HCT116 (cell line): ENCODE data around the gene DNM2. TPM values are rescaled to one million over a fixed set of nuclear protein-coding genes. Genes with fewer than 3 reads are reported as not detected.

ENCODE experiments used
- ATAC-seq: fragments of 200-7000 bp; cut with Tn5 transposase; 2 replicates; pipeline ENCODE4 v1.9.1; 2020; ENCODE audit warnings: mild to moderate bottlenecking, moderate library complexity
- BruUV-seq: library from RNA; stranded (reverse); fragments of 400-500 nt; replicated peaks from 2 replicates; lab custom pipeline; 2021; lab: Mats Ljungman, UMichigan
- CTCF ChIA-PET: fragments of 300-600 bp; sonication (Branson Sonifier 250); formaldehyde crosslinking; loops from one replicate; lab custom pipeline; 2021; ENCODE audit warnings: antibody characterized with exemption; lab: Charles Lee
- POLR2A ChIA-PET: fragments of 300-600, 350-600 bp; sonication (Branson Sonifier 250); formaldehyde crosslinking; loops from one replicate; lab custom pipeline; 2021; ENCODE audit warnings: antibody characterized with exemption; lab: Charles Lee
- RAD21 ChIA-PET, 2 experiments: fragments of 300-600 bp; sonication (Branson Sonifier 250); formaldehyde crosslinking; loops; one replicate each; lab custom pipeline; 2023; ENCODE audit warnings: low total read pairs in 2 of 2; ENCODE audit not compliant: uncharacterized antibody in 2 of 2, unreplicated experiment in 2 of 2, low non-redundant PET in 1 of 2; lab: Charles Lee
- DNase-seq: peaks from one replicate; pipeline ENCODE4 v3.0.0-alpha.2; 2010; ENCODE audit warnings: low read depth, low spot score
- H2AFZ ChIP-seq: fragments of 200-600 bp; shearing (Covaris generic), sonication (generic); 2 replicates; pipeline ENCODE4 v1.6.1; 2017; ENCODE audit warnings: low read depth, mixed run types, mixed read lengths, antibody characterized with exemption, low read length; ENCODE audit not compliant: poor library complexity, severe bottlenecking
- H3K27ac ChIP-seq: 2 replicates; pipeline ENCODE4 v1.5.1; 2012; ENCODE audit warnings: low read depth, low read length
- H3K27me3 ChIP-seq: fragments of 200-600 bp; sonication (generic); 2 replicates; pipeline ENCODE4 v1.6.1; 2016; ENCODE audit warnings: mixed run types, low read length, mixed read lengths; ENCODE audit not compliant: insufficient read depth
- H3K36me3 ChIP-seq, 2 experiments: fragments of 200-500 bp in 1 of 2; fragments of 200-600 bp in 1 of 2; sonication (Bioruptor generic) in 1 of 2; sonication (generic) in 1 of 2; 2 replicates each; pipeline versions ENCODE4 v1.5.1 to v1.6.1; 2014 to 2016; ENCODE audit warnings: low read length in 2 of 2, inconsistent platforms in 1 of 2, mixed read lengths in 1 of 2, mixed run types in 1 of 2; ENCODE audit not compliant: insufficient read depth in 2 of 2, control insufficient read depth in 1 of 2
- H3K4me1 ChIP-seq, 2 experiments: fragments of 200-600 bp in 1 of 2; sonication (generic) in 1 of 2; 2 replicates each; pipeline versions ENCODE4 v1.5.1 to v1.6.1; 2012 to 2017; ENCODE audit warnings: low read length in 2 of 2, inconsistent platforms in 1 of 2, mild to moderate bottlenecking in 1 of 2, mixed read lengths in 1 of 2, mixed run types in 1 of 2, moderate library complexity in 1 of 2; ENCODE audit not compliant: insufficient read depth in 2 of 2, control insufficient read depth in 1 of 2
- H3K4me2 ChIP-seq: fragments of 200-600 bp; sonication (generic); 2 replicates; pipeline ENCODE4 v1.6.1; 2017; ENCODE audit warnings: mixed run types, low read length, mixed read lengths
- H3K4me3 ChIP-seq, 2 experiments: fragments of 200-600 bp in 1 of 2; sonication (generic) in 1 of 2; replicated peaks in 1 of 2; 2 replicates each; pipeline ENCODE4 v1.5.1; 2011 to 2016; ENCODE audit warnings: low read length in 2 of 2, control low read depth in 1 of 2, low read depth in 1 of 2, mild to moderate bottlenecking in 1 of 2, mixed read lengths in 1 of 2, mixed run types in 1 of 2
- H3K79me2 ChIP-seq: fragments of 200-600 bp; sonication (generic); 2 replicates; pipeline ENCODE4 v1.6.1; 2017; ENCODE audit warnings: mild to moderate bottlenecking, mixed run types, low read length, moderate library complexity, mixed read lengths; ENCODE audit not compliant: insufficient read depth
- H3K9ac ChIP-seq: fragments of 200-600 bp; sonication (generic); 2 replicates; pipeline ENCODE4 v1.6.1; 2016; ENCODE audit warnings: low read length, mixed read lengths
- H3K9me2 ChIP-seq: fragments of 200-600 bp; sonication (generic), shearing (Covaris generic); 2 replicates; pipeline ENCODE4 v1.6.1; 2017; ENCODE audit warnings: mixed run types, mild to moderate bottlenecking, moderate library complexity; ENCODE audit not compliant: insufficient read depth
- H3K9me3 ChIP-seq, 2 experiments: fragments of 200-500 bp in 1 of 2; fragments of 200-600 bp in 1 of 2; sonication (Bioruptor generic) in 1 of 2; sonication (generic) in 1 of 2; 2 replicates each; pipeline ENCODE4 v1.6.1; 2014 to 2017; ENCODE audit warnings: low read length in 2 of 2, mixed read lengths in 2 of 2, inconsistent platforms in 1 of 2, low read depth in 1 of 2, mild to moderate bottlenecking in 1 of 2, mixed run types in 1 of 2, moderate library complexity in 1 of 2; ENCODE audit not compliant: control insufficient read depth in 1 of 2, insufficient read depth in 1 of 2
- H4K20me1 ChIP-seq: fragments of 200-600 bp; sonication (generic), shearing (Covaris generic); 2 replicates; pipeline ENCODE4 v1.6.1; 2017; ENCODE audit warnings: mixed run types, mild to moderate bottlenecking, moderate library complexity; ENCODE audit not compliant: insufficient read depth
- CBX3 ChIP-seq: IDR thresholded peaks from 2 replicates; pipeline ENCODE4 v1.6.1; 2012; ENCODE audit warnings: low read depth
- EGR1 ChIP-seq: IDR thresholded peaks from 2 replicates; pipeline ENCODE4 v1.6.1; 2012; ENCODE audit warnings: low read depth
- ELF1 ChIP-seq: IDR thresholded peaks from 2 replicates; pipeline ENCODE4 v1.6.1; 2012; ENCODE audit warnings: low read depth, borderline replicate concordance
- EZH2 ChIP-seq: fragments of 200-600 bp; sonication (generic); IDR thresholded peaks from 2 replicates; pipeline ENCODE4 v1.6.1; 2017; ENCODE audit warnings: antibody characterized with exemption, mixed run types
- FOSL1 ChIP-seq: IDR thresholded peaks from 2 replicates; pipeline ENCODE4 v1.6.1; 2012; ENCODE audit warnings: low read depth
- JUND ChIP-seq: IDR thresholded peaks from 2 replicates; pipeline ENCODE4 v1.6.1; 2012
- MAX ChIP-seq: IDR thresholded peaks from 2 replicates; pipeline ENCODE4 v1.6.1; 2012
- POLR2A ChIP-seq: IDR thresholded peaks from 2 replicates; pipeline ENCODE4 v1.7.0; 2011; ENCODE audit warnings: borderline replicate concordance; ENCODE audit not compliant: insufficient read depth, insufficient read length; ENCODE audit errors: extremely low read depth
- POLR2AphosphoS5 ChIP-seq: IDR thresholded peaks from 2 replicates; pipeline ENCODE4 v1.6.1; 2011; ENCODE audit warnings: mild to moderate bottlenecking, low read depth, low read length, moderate library complexity
- RAD21 ChIP-seq: IDR thresholded peaks from 2 replicates; pipeline ENCODE4 v1.6.1; 2012; ENCODE audit warnings: low read depth, mild to moderate bottlenecking
- SIN3A ChIP-seq: IDR thresholded peaks from 2 replicates; pipeline ENCODE4 v1.6.1; 2012; ENCODE audit warnings: low read depth
- SP1 ChIP-seq: IDR thresholded peaks from 2 replicates; pipeline ENCODE4 v1.6.1; 2012; ENCODE audit warnings: low read depth
- SRF ChIP-seq: IDR thresholded peaks from 2 replicates; pipeline ENCODE4 v1.6.1; 2012; ENCODE audit warnings: low read depth
- TCF7L2 ChIP-seq: IDR thresholded peaks from 2 replicates; pipeline ENCODE4 v1.7.0; 2011; ENCODE audit warnings: borderline replicate concordance, inconsistent platforms; ENCODE audit not compliant: insufficient read depth, insufficient read length; ENCODE audit errors: extremely low read depth
- YY1 ChIP-seq: IDR thresholded peaks from 2 replicates; pipeline ENCODE4 v1.6.1; 2011; ENCODE audit warnings: low read length, low read depth, moderate library complexity, mild to moderate bottlenecking; ENCODE audit not compliant: insufficient replicate concordance; ENCODE audit errors: extremely low read depth
- ZFX ChIP-seq: fragments of 450-650 bp; IDR thresholded peaks from 2 replicates; pipeline ENCODE4 v1.6.1; 2017
- ZNF274 ChIP-seq: fragments of 200-500 bp; sonication (Bioruptor generic); IDR thresholded peaks from 2 replicates; pipeline ENCODE4 v1.6.1; 2014; ENCODE audit warnings: mild to moderate bottlenecking, low read depth, low read length, inconsistent platforms
- intact Hi-C: fragments of 100-400 bp; cut with micrococcal nuclease; formaldehyde crosslinking; loops from 2 replicates; pipeline ENCODE4 v1.10.0; 2022
- total RNA-seq: library from RNA; stranded (reverse); gene quantifications from one replicate; pipeline ENCODE4 v1.2.1, GENCODE V29; 2021; ENCODE audit not compliant: unreplicated experiment
- TF ChIP-seq, protein P1 (sequence below), 3 experiments: fragments of 200-600 bp in 1 of 3; sonication (generic) in 1 of 3; IDR thresholded peaks in 2 of 3; conservative IDR thresholded peaks in 1 of 3; 2 replicates each; pipeline ENCODE4 v1.5.1; 2012 to 2017; ENCODE audit warnings: low read depth in 2 of 3, low read length in 2 of 3, antibody characterized with exemption in 1 of 3, borderline replicate concordance in 1 of 3, control low read depth in 1 of 3, mild to moderate bottlenecking in 1 of 3, mixed read lengths in 1 of 3, mixed run types in 1 of 3, moderate library complexity in 1 of 3; ENCODE audit not compliant: insufficient read depth in 1 of 3
- TF ChIP-seq, protein P2 (sequence below): IDR thresholded peaks from 2 replicates; pipeline ENCODE4 v1.6.1; 2011; ENCODE audit warnings: mild to moderate bottlenecking, low read length, moderate library complexity; ENCODE audit not compliant: insufficient replicate concordance; ENCODE audit errors: extremely low read depth
- TF ChIP-seq, protein P3 (sequence below): IDR thresholded peaks from 2 replicates; pipeline ENCODE4 v1.6.1; 2012

Gene DNM2
- total RNA-seq, 1 experiment from 2014 or later: 183 TPM

GRCh38 chr19:10862561-10863106 is 144.8 kb downstream of the DNM2 start (continued):
- TF ChIP-seq, protein P1, sequence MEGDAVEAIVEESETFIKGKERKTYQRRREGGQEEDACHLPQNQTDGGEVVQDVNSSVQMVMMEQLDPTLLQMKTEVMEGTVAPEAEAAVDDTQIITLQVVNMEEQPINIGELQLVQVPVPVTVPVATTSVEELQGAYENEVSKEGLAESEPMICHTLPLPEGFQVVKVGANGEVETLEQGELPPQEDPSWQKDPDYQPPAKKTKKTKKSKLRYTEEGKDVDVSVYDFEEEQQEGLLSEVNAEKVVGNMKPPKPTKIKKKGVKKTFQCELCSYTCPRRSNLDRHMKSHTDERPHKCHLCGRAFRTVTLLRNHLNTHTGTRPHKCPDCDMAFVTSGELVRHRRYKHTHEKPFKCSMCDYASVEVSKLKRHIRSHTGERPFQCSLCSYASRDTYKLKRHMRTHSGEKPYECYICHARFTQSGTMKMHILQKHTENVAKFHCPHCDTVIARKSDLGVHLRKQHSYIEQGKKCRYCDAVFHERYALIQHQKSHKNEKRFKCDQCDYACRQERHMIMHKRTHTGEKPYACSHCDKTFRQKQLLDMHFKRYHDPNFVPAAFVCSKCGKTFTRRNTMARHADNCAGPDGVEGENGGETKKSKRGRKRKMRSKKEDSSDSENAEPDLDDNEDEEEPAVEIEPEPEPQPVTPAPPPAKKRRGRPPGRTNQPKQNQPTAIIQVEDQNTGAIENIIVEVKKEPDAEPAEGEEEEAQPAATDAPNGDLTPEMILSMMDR (IDR thresholded peaks at IDR 0.05 in 2 of 3, conservative IDR thresholded peaks at IDR 0.05 in 1 of 3; ENCODE audit: borderline replicate concordance in 1 of 3, insufficient read depth in 1 of 3, low read depth in 2 of 3, low read length in 2 of 3): no peak
- no peak for TF ChIP-seq ZNF274
- TF ChIP-seq EZH2: no peak
- TF ChIP-seq SRF: no peak
- TF ChIP-seq SP1: no peak
- no peak for TF ChIP-seq POLR2AphosphoS5
- no peak for TF ChIP-seq ELF1
- TF ChIP-seq POLR2A: no peak
- no peak for TF ChIP-seq ZFX
- no peak for TF ChIP-seq FOSL1
- TF ChIP-seq CBX3: no peak
- TF ChIP-seq YY1: no peak
- no peak for TF ChIP-seq RAD21

DNA sequence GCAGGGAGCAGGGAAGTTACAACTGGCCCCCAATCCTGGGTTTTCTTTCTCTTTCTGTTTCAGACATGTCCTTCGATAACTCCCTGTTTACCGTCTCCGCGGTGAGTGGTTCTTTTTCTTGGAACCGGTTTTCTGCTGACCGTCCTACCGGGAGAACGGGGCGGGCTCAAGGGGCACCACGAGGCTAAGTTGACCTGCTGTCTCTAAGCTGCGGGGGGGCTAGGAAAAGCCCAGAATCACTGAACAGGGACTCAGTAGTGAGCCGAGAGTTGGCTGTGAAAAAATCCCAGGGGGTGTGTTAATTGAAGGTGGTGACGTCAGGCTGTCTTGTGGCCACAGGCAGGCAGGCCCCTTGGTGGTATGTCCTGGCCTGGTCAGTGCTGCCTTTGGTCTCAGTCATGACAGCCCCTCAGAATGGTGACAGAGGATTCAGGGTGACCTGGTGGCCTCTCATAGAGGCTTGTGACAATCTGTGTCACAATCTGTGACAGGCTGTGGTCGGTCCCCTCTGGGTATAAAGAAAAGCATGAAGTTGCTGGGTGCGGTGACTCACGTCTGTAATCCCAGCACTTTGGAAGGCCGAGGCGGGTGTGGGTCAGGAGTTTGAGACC is 145.3 kb downstream of the DNM2 start:
- Histone ChIP-seq H3K27me3 (no peaks in the 10 kb centered on the region), H3K9me2 (no peaks in the 10 kb centered on the region), H4K20me1 (no peaks in the 10 kb centered on the region), H3K9ac (no peak overlapping the region), H3K9me3 (no peaks in the 10 kb centered on the region), H3K79me2 (no peaks in the 10 kb centered on the region)
- RAD21 ChIA-PET: interaction anchor here in 1 of 2 experiments (0.5 kb wide), 1 partner anchor 453 kb away, joined by 3 read pairs; no protein-coding TSS in a partner anchor
- TF ChIP-seq CBX3 (no peak), JUND (no peak), RAD21 (no peak), TCF7L2 (no peak), ZNF274 (no peak), YY1 (no peak), EZH2 (no peak), SIN3A (no peak), SP1 (no peak), MAX (no peak), EGR1 (no peak)
- TF ChIP-seq, protein P2, sequence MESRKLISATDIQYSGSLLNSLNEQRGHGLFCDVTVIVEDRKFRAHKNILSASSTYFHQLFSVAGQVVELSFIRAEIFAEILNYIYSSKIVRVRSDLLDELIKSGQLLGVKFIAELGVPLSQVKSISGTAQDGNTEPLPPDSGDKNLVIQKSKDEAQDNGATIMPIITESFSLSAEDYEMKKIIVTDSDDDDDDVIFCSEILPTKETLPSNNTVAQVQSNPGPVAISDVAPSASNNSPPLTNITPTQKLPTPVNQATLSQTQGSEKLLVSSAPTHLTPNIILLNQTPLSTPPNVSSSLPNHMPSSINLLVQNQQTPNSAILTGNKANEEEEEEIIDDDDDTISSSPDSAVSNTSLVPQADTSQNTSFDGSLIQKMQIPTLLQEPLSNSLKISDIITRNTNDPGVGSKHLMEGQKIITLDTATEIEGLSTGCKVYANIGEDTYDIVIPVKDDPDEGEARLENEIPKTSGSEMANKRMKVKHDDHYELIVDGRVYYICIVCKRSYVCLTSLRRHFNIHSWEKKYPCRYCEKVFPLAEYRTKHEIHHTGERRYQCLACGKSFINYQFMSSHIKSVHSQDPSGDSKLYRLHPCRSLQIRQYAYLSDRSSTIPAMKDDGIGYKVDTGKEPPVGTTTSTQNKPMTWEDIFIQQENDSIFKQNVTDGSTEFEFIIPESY: no peak
- TF ChIP-seq, protein P3, sequence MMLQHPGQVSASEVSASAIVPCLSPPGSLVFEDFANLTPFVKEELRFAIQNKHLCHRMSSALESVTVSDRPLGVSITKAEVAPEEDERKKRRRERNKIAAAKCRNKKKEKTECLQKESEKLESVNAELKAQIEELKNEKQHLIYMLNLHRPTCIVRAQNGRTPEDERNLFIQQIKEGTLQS: no peak
- TF ChIP-seq, all 23 proteins: peak for 0
- Histone ChIP-seq H3K36me3 (no peaks in the 10 kb centered on the region), H3K4me1 (peaks cover 3 to 23% of the 10 kb centered on the region in 2 experiments; a peak in 3 of 4 replicates), H3K4me2 (peak overlapping the region; percentile 64), H3K4me3 (no peak overlapping the region), H2AFZ (no peak overlapping the region), H3K27ac (no peak overlapping the region)
- ATAC-seq (no peak; the same call in 1 of the 2 replicates), DNase-seq (no peak)
- intact Hi-C loops: no loop called here
- CTCF ChIA-PET: interaction anchor here (1.9 to 4.5 kb wide), 6 partner anchors 7 to 146 kb away, joined by 8 to 52 read pairs (median 28); partner anchors contain the start of genes CARM1, DNM2 and TMED1
- POLR2A ChIA-PET: interaction anchor here (2.8 kb wide), 1 partner anchor 146 kb away, joined by 14 read pairs; the partner anchor contains the start of gene DNM2
- no TSS peak for BruUV-seq
